Upper lobe of left lung (tissue), 6 donors: ENCODE data around the gene NOA1. TPM values are rescaled to one million over a fixed set of nuclear protein-coding genes. Genes with fewer than 3 reads are reported as not detected.

ENCODE experiments used
- ATAC-seq, 2 donors: fragments of 200-7000 bp; cut with Tn5 transposase; one replicate each; pipeline ENCODE4 v1.9.1; 2022; ENCODE audit warnings: mild to moderate bottlenecking in 2 of 2, moderate library complexity in 2 of 2; ENCODE audit not compliant: low FRiP score in 2 of 2
- DNase-seq, 2 donors: peaks; one replicate each; pipeline ENCODE4 v3.0.0-alpha.2; 2019 to 2020
- H3K27ac ChIP-seq, 4 donors: fragments of 200-600 bp; sonication (generic); one replicate each; pipeline ENCODE4 v1.5.1; 2016 to 2019
- H3K27me3 ChIP-seq, 4 donors: fragments of 200-600 bp; sonication (generic); one replicate each; pipeline ENCODE4 v1.5.1; 2017 to 2019
- H3K36me3 ChIP-seq, 4 donors: fragments of 200-600 bp; sonication (generic); one replicate each; pipeline ENCODE4 v1.5.1; 2016 to 2019
- H3K4me1 ChIP-seq, 4 donors: fragments of 200-600 bp; sonication (generic); one replicate each; pipeline ENCODE4 v1.5.1; 2018 to 2019
- H3K4me3 ChIP-seq, 4 donors: fragments of 200-600 bp; sonication (generic); one replicate each; pipeline ENCODE4 v1.5.1; 2017 to 2019; ENCODE audit warnings: mild to moderate bottlenecking in 2 of 4, moderate library complexity in 1 of 4
- H3K9me3 ChIP-seq, 4 donors: fragments of 200-600 bp; sonication (generic); one replicate each; pipeline ENCODE4 v1.5.1; 2018 to 2019
- CTCF ChIP-seq, 6 experiments: fragments of 450-650 bp in 4 of 6; fragments of 200-600 bp in 2 of 6; sonication (generic) in 2 of 6; IDR thresholded peaks; one replicate each; pipeline ENCODE4 v1.5.1; 2016 to 2019; ENCODE audit warnings: antibody characterized with exemption in 6 of 6
- EP300 ChIP-seq, 4 donors: sonication (generic); formaldehyde crosslinking; IDR thresholded peaks; one replicate each; pipeline ENCODE4 v1.5.1; 2017; ENCODE audit warnings: antibody characterized with exemption in 4 of 4, control low read depth in 2 of 4
- POLR2A ChIP-seq, 4 donors: fragments of 450-650 bp; IDR thresholded peaks; one replicate each; pipeline ENCODE4 v1.5.1; 2016 to 2017; ENCODE audit warnings: antibody characterized with exemption in 4 of 4, mild to moderate bottlenecking in 2 of 4
- POLR2AphosphoS5 ChIP-seq, 2 donors: sonication (generic); formaldehyde crosslinking; IDR thresholded peaks; one replicate each; pipeline ENCODE4 v1.5.1; 2017; ENCODE audit warnings: antibody characterized with exemption in 2 of 2
- whole genome bisulfite sequencing, 2 donors: methylation state at CpG; one replicate each; pipeline ENCODE4 v1.1.5; 2017 to 2018; 5-methylcytosine and 5-hydroxymethylcytosine counted together
- total RNA-seq, 6 donors: library from RNA; depleted of rRNA in 4 of 6; stranded (reverse); fragments of >200 nt in 4 of 6; gene quantifications; one replicate each; pipeline versions ENCODE4 v1.1.0 to v1.2.1, GENCODE V29; 2016 to 2021
- donor health status: DM: no; HTN: no; CAD: no; lungs with moderate emphysema.
- donor health status: DM: no; HTN: yes; CAD: no; lungs with severe emphysema.

Gene NOA1
- total RNA-seq, 6 donors from 2014 or later, result 15.2 to 27.2 (median 22.8) TPM

GRCh38 chr4:56986192-56986591 is 8.8 kb upstream of the NOA1 start:
- H3K36me3 ChIP-seq, result peaks cover 11 to 56% (median 31%) of the 10 kb centered on the region in 4 donors
- no peak overlapping the region for H3K27ac ChIP-seq

GRCh38 chr4:56981795-56982201 is 4.4 kb upstream of the NOA1 start:
- Histone ChIP-seq H3K9me3 (no peaks in the 10 kb centered on the region), H3K36me3 (peaks cover under 1 to 17% (median 10%) of the 10 kb centered on the region in 4 donors), H3K4me1 (peaks cover 27 to 48% (median 39%) of the 10 kb centered on the region in 4 donors), H3K27ac (peak overlapping the region in 2 of 4 donors; percentile 1 to 35), H3K4me3 (no peak overlapping the region), H3K27me3 (no peaks in the 10 kb centered on the region)
- no peak for DNase-seq
- 55 to 60% methylated on average over 4 of the region's 4 CpGs for WGBS, 2 donors
- no peak for ATAC-seq
- TF ChIP-seq CTCF (IDR thresholded peaks at IDR 0.05) (no peak), POLR2AphosphoS5 (IDR thresholded peaks at IDR 0.05) (no peak), EP300 (IDR thresholded peaks at IDR 0.05) (no peak)

More at GRCh38 chr4:56986192-56986591, 8.8 kb upstream of the NOA1 start:
- DNase-seq (no peak), ATAC-seq (no peak)
- no peaks in the 10 kb centered on the region for H3K9me3 ChIP-seq
- no peaks in the 10 kb centered on the region for H3K27me3 ChIP-seq
- WGBS, 2 donors, result 75 to 89% methylated on average over 1 of the region's 1 CpG
- TF ChIP-seq EP300 (IDR thresholded peaks at IDR 0.05), result no peak
- TF ChIP-seq POLR2AphosphoS5 (IDR thresholded peaks at IDR 0.05), result no peak
- TF ChIP-seq POLR2A (IDR thresholded peaks at IDR 0.05), result no peak
- TF ChIP-seq CTCF (IDR thresholded peaks at IDR 0.05), result no peak
- H3K4me1 ChIP-seq, result peaks cover 11 to 24% (median 20%) of the 10 kb centered on the region in 4 donors
- H3K4me3 ChIP-seq, result no peak overlapping the region

- H3K9me3 ChIP-seq, result no peaks in the 10 kb centered on the region
- no peak for ATAC-seq
- H3K27me3 ChIP-seq, result no peaks in the 10 kb centered on the region
- peaks cover 48 to 65% (median 57%) of the 10 kb centered on the region in 4 donors for H3K4me1 ChIP-seq
- peak overlapping the region; percentile 84 to 97 (median 94) for H3K4me3 ChIP-seq
- 11 to 13% methylated on average over 21 of the region's 21 CpGs for WGBS, 2 donors
- DNase-seq, result peak in 1 of 2 donors; percentile 46
- no peak for TF ChIP-seq CTCF (IDR thresholded peaks at IDR 0.05)
- no peak for TF ChIP-seq POLR2AphosphoS5 (IDR thresholded peaks at IDR 0.05)
- TF ChIP-seq POLR2A (IDR thresholded peaks at IDR 0.05), result no peak
- no peak for TF ChIP-seq EP300 (IDR thresholded peaks at IDR 0.05)
- H3K36me3 ChIP-seq, result peaks cover 0 to 3% (median 0%) of the 10 kb centered on the region in 4 donors
- H3K27ac ChIP-seq, result peak overlapping the region; percentile 87 to 94 (median 90)
These were observed 2.1 kb upstream of the NOA1 start for GRCh38 chr4:56979421-56980072.

- peaks cover 0 to 2% (median 0%) of the 10 kb centered on the region in 4 donors for H3K36me3 ChIP-seq
- peaks cover 51 to 67% (median 57%) of the 10 kb centered on the region in 4 donors for H3K4me1 ChIP-seq
- TF ChIP-seq POLR2AphosphoS5 (IDR thresholded peaks at IDR 0.05) (peak; percentile 81 to 95), CTCF (IDR thresholded peaks at IDR 0.05) (no peak), POLR2A (IDR thresholded peaks at IDR 0.05) (peak in 3 of 4 donors; percentile 76 to 83 (median 78)), EP300 (IDR thresholded peaks at IDR 0.05) (no peak)
- H3K27ac ChIP-seq, result peak within 1 kb of the TSS; percentile 87 to 94 (median 90)
- WGBS, 2 donors, result 0% methylated on average over 25 to 37 of the region's 37 CpGs
- H3K27me3 ChIP-seq, result no peaks in the 10 kb centered on the region
- no peaks in the 10 kb centered on the region for H3K9me3 ChIP-seq
- H3K4me3 ChIP-seq, result peak within 1 kb of the TSS; percentile 94 to 99 (median 96)
- peak; percentile 94 to 95 for ATAC-seq
- peak; percentile 88 to 96 for DNase-seq
These were observed 1.4 kb upstream of the NOA1 start, which contains the start of gene POLR2B for GRCh38 chr4:56978750-56979303. POLR2B (plus strand) TSS chr4:56978896; CDS start chr4:56978986, 90 bp downstream.
